HEK293T (cell line): ENCODE measurements around the gene FGFRL1.

Experiments used
- CTCF ChIA-PET: fragments of 350-600 bp; formaldehyde crosslinking; extraction: SDS; loops from one replicate; lab custom pipeline; 2021; ENCODE audit warnings: antibody characterized with exemption, inconsistent platforms; lab: Yijun Ruan, JAX
- POLR2A ChIA-PET: fragments of 350-600 bp; formaldehyde crosslinking; extraction: SDS; loops from one replicate; lab custom pipeline; 2020; ENCODE audit warnings: antibody characterized with exemption, inconsistent platforms; lab: Yijun Ruan, JAX
- DNase-seq: peaks from one replicate; pipeline ENCODE4 v3.0.0; 2012; ENCODE audit warnings: mixed read lengths; ENCODE audit errors: extremely low spot score
- ARNT ChIP-seq: fragments of 450-650 bp; IDR thresholded peaks from 2 replicates; pipeline ENCODE4 v1.6.1; 2017; ENCODE audit warnings: mild to moderate bottlenecking
- BHLHE40 ChIP-seq: fragments of 450-650 bp; IDR thresholded peaks from 2 replicates; pipeline ENCODE4 v1.6.1; 2016; ENCODE audit warnings: mild to moderate bottlenecking, moderate library complexity, borderline replicate concordance
- CTBP1 ChIP-seq: fragments of 450-650 bp; IDR thresholded peaks from 2 replicates; pipeline ENCODE4 v1.6.1; 2016; ENCODE audit warnings: borderline replicate concordance
- ELF4 ChIP-seq: fragments of 450-650 bp; IDR thresholded peaks from 2 replicates; pipeline ENCODE4 v1.6.1; 2017; ENCODE audit warnings: antibody characterized with exemption
- FOXA1 ChIP-seq: fragments of 450-650 bp; IDR thresholded peaks from 2 replicates; pipeline ENCODE4 v1.6.1; 2016; ENCODE audit warnings: mild to moderate bottlenecking
- FOXK2 ChIP-seq: fragments of 450-650 bp; IDR thresholded peaks from 2 replicates; pipeline ENCODE4 v1.6.1; 2016; ENCODE audit warnings: mild to moderate bottlenecking
- FOXM1 ChIP-seq: fragments of 450-650 bp; IDR thresholded peaks from 2 replicates; pipeline ENCODE4 v1.6.1; 2017; ENCODE audit warnings: mild to moderate bottlenecking, borderline replicate concordance
- HDGF ChIP-seq: fragments of 450-650 bp; IDR thresholded peaks from 2 replicates; pipeline ENCODE4 v1.6.1; 2017; ENCODE audit warnings: antibody characterized with exemption, borderline replicate concordance
- L3MBTL2 ChIP-seq: fragments of 450-650 bp; conservative IDR thresholded peaks from 2 replicates; pipeline ENCODE4 v1.6.1; 2016; ENCODE audit warnings: mild to moderate bottlenecking
- LEF1 ChIP-seq: fragments of 450-650 bp; IDR thresholded peaks from 2 replicates; pipeline ENCODE4 v1.6.1; 2017; ENCODE audit warnings: mild to moderate bottlenecking, borderline replicate concordance
- NFRKB ChIP-seq: fragments of 450-650 bp; IDR thresholded peaks from 2 replicates; pipeline ENCODE4 v1.6.1; 2016; ENCODE audit warnings: mild to moderate bottlenecking, moderate library complexity
- SP1 ChIP-seq: fragments of 450-650 bp; IDR thresholded peaks from 2 replicates; pipeline ENCODE4 v1.6.1; 2017
- SUZ12 ChIP-seq: fragments of 450-650 bp; IDR thresholded peaks from 2 replicates; pipeline ENCODE4 v1.6.1; 2016; ENCODE audit warnings: mild to moderate bottlenecking
- TARDBP ChIP-seq: fragments of 450-650 bp; IDR thresholded peaks from 2 replicates; pipeline ENCODE4 v1.6.1; 2016
- ZNF384 ChIP-seq: fragments of 450-650 bp; IDR thresholded peaks from 2 replicates; pipeline ENCODE4 v1.6.1; 2016
- TF ChIP-seq, protein P1 (sequence below): fragments of 450-650 bp; IDR thresholded peaks from 2 replicates; pipeline ENCODE4 v1.6.1; 2016

Gene FGFRL1, protein sequence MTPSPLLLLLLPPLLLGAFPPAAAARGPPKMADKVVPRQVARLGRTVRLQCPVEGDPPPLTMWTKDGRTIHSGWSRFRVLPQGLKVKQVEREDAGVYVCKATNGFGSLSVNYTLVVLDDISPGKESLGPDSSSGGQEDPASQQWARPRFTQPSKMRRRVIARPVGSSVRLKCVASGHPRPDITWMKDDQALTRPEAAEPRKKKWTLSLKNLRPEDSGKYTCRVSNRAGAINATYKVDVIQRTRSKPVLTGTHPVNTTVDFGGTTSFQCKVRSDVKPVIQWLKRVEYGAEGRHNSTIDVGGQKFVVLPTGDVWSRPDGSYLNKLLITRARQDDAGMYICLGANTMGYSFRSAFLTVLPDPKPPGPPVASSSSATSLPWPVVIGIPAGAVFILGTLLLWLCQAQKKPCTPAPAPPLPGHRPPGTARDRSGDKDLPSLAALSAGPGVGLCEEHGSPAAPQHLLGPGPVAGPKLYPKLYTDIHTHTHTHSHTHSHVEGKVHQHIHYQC

DNA sequence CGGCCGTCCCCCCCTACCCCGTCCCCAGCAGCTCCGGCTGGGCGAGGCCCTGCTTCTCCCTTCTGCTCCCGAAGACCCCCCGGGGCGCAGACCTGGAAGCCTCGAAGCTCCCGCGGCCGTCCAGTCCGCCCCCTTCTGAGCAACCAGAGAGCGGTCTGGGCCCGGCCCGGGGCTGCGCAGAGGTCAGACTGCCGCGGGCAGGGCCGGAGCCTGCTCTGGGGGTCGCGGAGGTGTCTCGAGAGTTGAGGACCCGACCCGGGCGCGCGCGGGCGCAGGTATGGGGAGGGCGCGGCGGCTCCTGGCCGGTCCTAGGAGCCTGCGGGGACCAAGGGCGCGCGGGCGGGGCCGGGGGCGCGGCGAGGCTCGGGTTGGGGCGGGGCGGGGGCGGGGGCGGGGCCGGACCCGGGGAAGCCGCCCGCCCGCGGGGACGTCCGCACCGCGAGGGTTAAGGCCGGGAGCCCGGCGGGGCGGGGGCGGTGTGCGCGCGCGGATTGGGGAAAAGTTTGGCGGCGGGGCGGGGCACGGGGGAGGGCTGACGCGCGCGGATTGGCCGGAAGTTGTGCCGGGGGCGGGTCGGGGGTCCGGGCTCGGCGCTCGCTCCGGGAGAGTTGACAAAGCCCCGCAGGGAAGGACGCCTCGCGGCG is at the start of gene FGFRL1:
TSS of gene FGFRL1 (plus strand) at position 605 of the 644 bp plus-strand sequence. CDS start 860 bp downstream, outside the sequence.
- ChIA-PET CTCF (no interaction called here), POLR2A (interaction anchor here (0.7 kb wide), 1 partner anchor 79 kb away, joined by 4 read pairs; the partner anchor contains the start of genes GAK and TMEM175)
- TF ChIP-seq FOXA1, result no peak
- no peak for TF ChIP-seq BHLHE40
- TF ChIP-seq LEF1, result no peak
- TF ChIP-seq L3MBTL2, result no peak
- TF ChIP-seq NFRKB, result no peak
- DNase-seq, result peak; percentile 94

DNA sequence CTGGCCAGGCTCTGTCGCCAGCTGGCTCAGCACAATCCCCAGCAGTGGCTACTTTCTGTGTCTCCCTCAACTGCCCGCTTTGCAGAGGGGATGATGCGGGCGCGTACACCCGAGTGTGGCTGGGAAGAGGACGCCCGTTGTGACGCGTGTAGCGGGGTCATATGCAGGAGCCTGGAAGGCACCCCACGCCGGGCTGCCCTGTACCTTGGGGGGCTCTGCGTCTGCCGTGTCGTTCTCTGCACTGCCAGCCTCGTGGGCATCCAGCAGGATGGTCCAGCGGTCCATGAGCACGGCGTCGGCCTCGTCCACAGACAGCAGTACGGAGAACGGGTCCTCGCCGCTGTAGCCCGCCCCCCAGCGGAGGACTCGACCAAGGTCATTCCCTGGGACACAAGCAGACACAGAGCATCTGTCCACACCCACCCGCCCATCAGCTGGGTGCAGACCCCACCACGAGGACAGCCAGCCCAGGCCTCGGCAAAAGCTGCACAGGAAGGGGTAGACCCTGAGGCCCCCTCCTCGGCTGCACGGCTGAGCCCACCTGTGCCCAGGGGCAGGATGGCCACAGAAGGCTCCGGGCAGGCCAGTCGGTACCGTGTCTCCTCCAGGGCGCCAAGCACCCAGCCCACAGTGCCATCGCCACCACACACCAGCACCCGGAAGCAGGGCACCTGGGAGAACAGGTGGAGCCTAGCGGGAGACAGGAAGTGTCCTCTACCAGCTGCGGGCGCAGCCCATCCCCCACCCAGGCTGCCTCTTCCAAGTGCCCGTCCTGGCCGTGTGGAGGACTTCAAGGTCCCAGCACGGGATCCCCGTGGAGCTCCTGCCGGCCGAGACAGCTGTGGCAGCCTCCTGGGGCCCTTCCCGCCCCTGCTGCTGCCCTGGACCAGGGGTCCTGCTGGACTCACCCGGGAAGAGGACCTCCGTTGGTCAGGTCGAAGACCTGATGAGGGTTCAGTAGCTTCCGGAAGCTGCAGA is 48.9 kb upstream of the FGFRL1 start:
- DNase-seq, result no peak
- ChIA-PET CTCF (no interaction called here), POLR2A (interaction anchor here (2.6 kb wide), 1 partner anchor 25 kb away, joined by 6 read pairs; the partner anchor contains the start of gene IDUA)
- TF ChIP-seq ELF4 (no peak), L3MBTL2 (no peak), ARNT (no peak), TARDBP (no peak)
- TF ChIP-seq, protein P1, sequence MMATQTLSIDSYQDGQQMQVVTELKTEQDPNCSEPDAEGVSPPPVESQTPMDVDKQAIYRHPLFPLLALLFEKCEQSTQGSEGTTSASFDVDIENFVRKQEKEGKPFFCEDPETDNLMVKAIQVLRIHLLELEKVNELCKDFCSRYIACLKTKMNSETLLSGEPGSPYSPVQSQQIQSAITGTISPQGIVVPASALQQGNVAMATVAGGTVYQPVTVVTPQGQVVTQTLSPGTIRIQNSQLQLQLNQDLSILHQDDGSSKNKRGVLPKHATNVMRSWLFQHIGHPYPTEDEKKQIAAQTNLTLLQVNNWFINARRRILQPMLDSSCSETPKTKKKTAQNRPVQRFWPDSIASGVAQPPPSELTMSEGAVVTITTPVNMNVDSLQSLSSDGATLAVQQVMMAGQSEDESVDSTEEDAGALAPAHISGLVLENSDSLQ, result no peak

DNA sequence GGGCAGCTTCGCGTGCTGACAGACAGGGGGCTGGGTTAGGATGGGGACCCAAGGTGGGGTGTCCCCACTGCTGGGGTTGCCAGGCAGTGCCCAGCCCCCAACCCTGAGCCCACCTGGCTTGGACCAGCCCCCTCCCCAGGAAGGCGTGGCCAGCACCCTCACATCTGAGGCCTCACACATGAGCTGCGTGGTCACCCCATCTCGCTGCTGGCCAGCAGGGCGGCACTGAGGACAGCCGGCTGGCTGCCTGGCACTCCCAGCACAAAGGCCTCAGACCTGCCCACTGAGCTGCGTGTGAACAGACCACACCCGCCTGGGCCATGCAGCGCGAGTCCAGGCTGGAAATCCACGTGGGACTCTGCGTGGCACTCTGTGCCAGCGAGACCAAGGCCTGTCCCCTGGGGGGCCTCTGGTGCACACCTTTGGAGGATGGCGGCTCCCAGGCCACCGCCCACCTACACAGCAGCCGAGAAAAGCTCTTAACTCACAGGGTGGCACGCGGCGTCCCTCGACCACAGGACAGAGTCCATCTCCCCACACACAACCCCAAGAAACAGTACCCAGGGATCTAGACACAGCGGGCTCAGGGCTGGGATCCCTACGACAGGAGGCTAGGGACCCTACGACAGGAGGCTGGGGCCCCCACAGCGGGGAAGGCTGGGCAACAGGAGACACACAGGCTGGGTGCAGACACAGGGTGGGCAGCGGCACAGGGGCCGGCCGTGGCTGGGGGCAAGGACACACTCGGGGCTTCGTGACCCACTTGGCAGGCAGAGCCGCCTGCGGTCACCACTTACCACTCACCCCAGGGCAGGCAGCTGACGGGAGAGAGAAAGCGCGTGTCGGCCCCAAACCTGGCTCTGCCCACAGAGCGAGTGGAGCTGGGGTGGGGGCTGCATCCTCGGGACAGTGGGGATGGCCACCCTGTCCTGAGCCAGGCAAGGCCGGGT is 47.9 kb upstream of the FGFRL1 start:
- no peak for DNase-seq

DNA sequence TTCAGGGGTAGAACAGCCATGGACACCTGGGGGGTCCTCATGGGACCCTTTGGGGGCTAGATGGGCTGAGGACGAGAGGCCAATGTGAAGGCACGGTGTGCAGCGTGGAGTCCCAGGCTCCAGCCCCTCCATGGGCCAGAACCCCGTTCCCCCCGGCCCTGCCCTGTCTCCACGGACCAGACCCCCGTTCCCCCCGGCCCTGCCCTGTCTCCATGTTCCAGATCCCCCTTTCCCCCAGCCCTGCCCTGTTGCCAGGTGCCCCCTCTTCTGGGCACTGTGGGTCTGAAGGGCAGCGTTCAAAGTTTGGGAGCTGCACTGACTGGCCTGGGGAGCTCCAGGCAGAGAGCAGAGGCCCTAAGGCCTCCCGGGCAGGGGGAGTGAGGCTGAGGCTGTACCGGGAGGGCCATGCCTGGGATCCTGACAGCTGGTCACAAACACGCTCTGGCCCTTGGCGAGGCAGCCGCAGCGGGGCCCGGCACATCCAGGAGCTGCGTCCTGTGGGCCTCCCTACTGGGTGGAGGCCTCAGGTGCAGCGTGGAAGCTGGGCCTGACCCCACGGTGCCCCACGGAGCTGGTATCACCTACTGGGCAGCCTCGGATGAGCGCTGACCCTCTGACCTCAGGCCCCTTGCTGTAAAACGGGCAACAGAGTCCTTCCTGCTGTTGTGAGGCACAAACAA is 46.9 kb upstream of the FGFRL1 start:
- TF ChIP-seq HDGF (no peak), L3MBTL2 (no peak), SP1 (no peak), FOXA1 (no peak), ZNF384 (no peak), ELF4 (no peak), BHLHE40 (no peak), SUZ12 (no peak), NFRKB (no peak), TARDBP (no peak), FOXM1 (no peak), FOXK2 (no peak), LEF1 (no peak), CTBP1 (no peak), ARNT (no peak)
- TF ChIP-seq, protein P1, result no peak
- CTCF ChIA-PET, result interaction anchor here (0.6 kb wide), 1 partner anchor 26 kb away, joined by 3 read pairs; no protein-coding TSS in a partner anchor
- no peak for DNase-seq
- POLR2A ChIA-PET, result interaction anchor here (2.6 kb wide), 1 partner anchor 23 kb away, joined by 6 read pairs; the partner anchor contains the start of gene IDUA

More for the DNA sequence above, 47.9 kb upstream of the FGFRL1 start:
- ChIA-PET CTCF (interaction anchor here (0.6 kb wide), 1 partner anchor 25 kb away, joined by 3 read pairs; no protein-coding TSS in a partner anchor), POLR2A (interaction anchor here (2.6 kb wide), 1 partner anchor 24 kb away, joined by 6 read pairs; the partner anchor contains the start of gene IDUA)
- TF ChIP-seq TARDBP (no peak), FOXK2 (no peak), ZNF384 (no peak), BHLHE40 (no peak), CTBP1 (no peak), NFRKB (no peak), HDGF (no peak), SUZ12 (no peak), FOXA1 (no peak), SP1 (no peak), ELF4 (no peak), ARNT (no peak), FOXM1 (no peak), L3MBTL2 (no peak), LEF1 (no peak)
- TF ChIP-seq, protein P1, result no peak
